Ishikawa (cell line): ENCODE results near the gene SIGLEC6.

Experiments used
- RAD21 ChIP-seq: IDR thresholded peaks from 2 replicates; pipeline ENCODE4 v1.6.1; 2012; ENCODE audit warnings: low read depth
- TAF1 ChIP-seq: IDR thresholded peaks from 2 replicates; pipeline ENCODE4 v1.6.1; 2012; ENCODE audit warnings: low read depth, mild to moderate bottlenecking
- YY1 ChIP-seq: IDR thresholded peaks from 2 replicates; pipeline ENCODE4 v1.6.1; 2012; ENCODE audit warnings: low read depth

DNA sequence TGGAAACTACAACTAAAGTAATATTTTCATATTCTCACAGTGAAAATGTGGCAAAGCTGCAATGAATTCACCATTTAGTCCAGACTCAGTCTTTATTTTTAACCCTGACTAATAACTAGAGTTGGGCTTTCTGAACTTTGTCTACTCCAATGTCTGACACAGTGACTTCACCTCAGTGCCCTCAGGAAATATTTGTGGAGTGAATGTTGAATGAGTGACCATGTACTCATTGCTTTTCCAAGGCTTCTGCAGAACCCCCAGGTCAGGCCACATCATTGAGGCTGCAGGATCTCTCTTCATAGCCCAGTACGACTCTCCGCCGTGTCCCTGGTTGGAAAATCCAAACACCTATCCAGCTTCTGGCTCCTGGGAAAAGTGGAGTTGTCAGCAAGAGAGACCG lies 41.4 kb upstream of the SIGLEC6 start:
- no peak for TF ChIP-seq YY1
- TF ChIP-seq TAF1: no peak
- no peak for TF ChIP-seq RAD21
